Fibroblast of skin of right quadriceps (primary cell): ENCODE data around the gene NRF1.
A peak's percentile ranks its signal among the peaks of the same experiment; 100 is the strongest.
"Not testable (repeated sequence)": the region's sequence is repeated elsewhere in the genome, so short reads cannot be mapped to it uniquely, and the experiment has no call there.

Experiments
- DNase-seq: peaks from one replicate; pipeline ENCODE4 v3.0.0-alpha.2; 2013

Gene NRF1

DNA sequence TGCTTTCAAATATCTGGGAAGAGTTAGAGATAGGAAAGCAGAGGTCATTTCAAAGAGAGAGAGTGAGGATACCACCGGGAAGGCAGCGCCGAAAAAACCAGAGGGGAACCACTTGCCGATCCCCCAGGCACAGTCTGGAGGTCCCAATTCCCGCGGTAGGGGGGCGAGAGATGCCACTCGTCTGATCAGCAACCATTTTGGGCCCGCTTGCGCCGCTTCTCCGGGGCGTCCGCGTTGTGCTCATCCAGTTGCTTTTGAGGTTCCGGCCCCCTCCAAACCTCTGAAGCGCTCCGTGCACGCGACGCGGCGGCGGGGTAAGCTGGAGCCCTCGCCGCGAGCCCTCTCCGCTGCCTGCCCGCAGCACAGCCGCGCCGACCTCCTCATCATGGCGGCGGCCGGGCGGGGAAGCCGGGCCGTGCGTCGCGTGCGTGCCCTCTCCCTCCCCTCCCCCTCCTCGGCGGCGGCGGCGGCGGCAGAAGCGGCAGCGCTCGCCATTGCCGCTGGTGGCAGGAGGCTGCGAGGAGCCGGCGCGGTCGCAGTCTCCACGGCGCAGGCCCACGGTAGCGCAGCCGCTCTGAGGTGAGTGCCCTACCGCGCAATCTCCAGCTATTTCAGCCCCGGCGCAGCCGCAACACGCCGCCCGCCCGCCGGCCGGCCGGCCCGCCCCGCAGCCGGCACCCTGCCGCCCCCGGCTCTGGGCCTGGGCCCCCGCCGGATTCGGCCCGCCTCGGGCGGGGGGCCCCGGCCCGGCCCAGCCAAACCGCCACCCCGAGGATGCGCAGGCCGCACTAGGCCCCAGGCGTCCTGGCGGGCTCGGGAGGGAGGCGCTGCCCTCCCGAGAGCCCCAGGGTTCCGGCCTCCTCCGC is at the start of gene NRF1:
Gene NRF1 (plus strand): TSS at position 475 of the 866 bp plus-strand sequence. CDS start 45,632 bp downstream, outside the sequence.
- DNase-seq = peak; percentile 92

DNA sequence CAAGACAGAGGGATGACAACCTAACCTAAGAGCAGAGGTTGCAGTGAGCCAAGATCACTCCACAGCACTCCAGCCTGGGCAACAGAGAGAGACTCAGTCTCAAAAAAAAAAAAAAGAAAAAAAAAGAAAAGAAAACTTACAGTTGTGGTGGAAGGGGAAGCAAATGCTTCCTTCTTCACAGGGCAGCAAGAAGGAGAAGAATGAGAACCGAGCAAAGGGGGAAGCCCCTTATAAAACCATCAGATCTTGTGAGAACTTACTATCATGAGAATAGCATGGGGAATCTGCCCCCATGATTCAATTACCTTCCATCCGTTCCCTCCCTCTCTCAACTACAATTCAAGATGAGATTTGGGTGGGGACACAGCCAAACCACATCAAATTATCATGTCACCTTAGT is 45.2 kb upstream of the NRF1 start:
- DNase-seq = not testable (repeated sequence)

DNA sequence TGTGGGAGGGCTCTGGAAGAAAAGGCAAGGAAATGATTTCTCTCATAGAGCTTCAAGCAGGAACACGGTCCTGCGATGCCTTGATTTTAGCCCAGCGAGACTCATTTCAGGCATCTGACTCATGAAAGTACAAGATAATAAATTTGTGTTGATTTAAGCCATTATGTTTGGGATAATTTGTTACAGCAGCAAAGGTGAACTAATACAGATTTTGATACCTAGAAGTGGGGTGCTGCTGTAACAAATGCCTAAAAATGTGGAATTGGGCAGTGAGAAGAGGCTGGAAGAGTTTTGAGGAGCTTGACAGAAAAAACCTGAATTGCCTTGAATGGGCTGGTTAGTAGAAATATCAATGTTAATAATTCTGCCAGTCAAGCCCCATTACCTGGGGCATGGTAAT is 44.1 kb upstream of the NRF1 start:
- no peak for DNase-seq

DNA sequence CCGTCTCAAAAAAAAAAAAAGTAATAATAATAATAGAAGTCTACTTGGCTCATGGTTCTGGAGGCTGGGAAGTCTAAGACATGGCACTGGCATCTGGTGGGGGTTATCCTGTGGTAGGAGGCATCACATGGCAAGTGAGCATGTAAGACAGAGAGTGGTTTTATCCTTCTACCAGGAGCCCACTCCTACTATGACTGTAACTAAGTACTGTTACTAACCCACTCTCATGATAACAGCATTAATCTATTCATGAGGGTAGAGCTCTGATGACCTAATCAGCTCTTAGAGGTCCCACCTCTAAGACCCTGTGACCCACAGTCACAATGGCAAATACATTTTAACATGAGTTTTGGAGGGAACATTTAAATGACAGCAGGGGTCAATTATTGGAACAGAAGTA is 43.3 kb upstream of the NRF1 start:
- DNase-seq = no peak

DNA sequence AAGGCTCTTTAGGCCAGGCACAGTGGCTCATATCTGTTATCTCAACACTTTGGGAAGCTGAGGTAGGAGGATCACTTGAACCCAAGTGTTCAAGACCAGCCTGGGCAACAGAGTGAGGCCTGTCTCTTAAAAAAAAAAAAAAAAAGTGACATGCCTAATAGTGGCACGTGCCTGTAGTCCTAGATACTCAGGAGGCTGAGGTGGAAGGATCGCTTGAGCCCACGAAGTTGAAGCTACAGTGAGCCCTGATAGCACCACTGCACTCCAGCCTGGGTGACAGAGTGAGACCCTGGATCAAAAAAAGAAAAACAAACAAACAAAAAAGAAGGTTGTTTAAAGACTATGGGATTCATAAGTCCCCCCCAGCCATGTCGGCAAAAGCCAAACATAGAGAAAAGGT is 42.2 kb upstream of the NRF1 start:
- no peak for DNase-seq

DNA sequence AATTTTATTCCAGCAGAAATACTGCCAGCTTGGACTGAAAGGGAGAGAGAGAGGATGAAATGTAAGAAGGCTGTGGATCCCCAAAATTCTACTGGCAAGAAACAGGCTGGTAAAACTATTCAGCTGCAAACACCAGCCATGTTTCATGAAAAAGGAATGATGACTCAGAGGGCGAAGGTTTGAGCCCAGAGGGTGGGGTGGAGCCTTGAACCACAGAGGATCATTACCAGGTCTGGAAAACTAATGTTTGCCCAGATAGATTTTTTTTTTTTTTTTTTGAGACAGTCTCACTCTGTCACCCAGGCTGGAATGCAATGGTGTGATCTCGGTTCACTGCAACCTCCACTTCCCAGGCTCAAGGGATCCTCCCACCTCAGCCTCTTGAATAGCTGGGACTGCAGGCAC is 41.7 kb upstream of the NRF1 start:
- peak; percentile 88 for DNase-seq

DNA sequence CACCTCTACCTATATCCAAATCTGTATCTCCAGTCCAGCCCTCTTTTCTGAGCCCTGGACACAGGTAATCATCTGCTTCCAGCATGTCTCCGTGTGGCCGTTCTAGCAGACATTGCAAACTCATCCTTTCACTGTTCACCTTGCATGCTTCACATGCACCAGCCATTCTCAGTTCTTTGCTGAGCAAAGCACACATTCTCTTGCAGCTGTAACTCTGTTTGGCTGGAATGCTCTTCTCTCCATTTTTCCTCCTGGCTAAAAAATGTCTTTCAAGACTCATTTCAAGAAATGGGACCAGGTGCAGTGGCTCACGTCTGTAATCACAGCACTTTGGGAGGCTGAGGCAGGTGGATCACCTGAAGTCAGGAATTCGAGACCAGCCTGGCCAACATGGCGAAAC is 40.3 kb upstream of the NRF1 start:
- DNase-seq = no peak

DNA sequence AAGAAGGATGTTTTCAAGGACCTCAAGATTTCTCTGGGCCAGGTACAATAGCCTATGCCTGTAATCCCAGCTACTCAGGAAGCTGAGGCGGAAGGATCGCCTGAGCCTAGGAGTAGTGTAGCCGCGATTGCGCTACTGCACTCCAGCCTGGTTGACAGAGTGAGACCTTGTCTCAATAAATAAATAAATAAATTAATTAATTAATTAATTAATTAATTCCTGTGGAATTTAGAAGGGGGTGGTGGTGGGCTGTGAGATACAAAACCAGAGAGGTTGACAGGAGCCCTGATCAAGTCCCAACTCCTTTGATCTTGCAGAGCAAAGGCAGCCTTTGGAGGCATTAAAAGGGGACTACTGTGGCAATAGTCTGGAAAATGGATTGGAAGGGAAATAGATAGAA is 39.3 kb upstream of the NRF1 start:
- DNase-seq = no peak

DNA sequence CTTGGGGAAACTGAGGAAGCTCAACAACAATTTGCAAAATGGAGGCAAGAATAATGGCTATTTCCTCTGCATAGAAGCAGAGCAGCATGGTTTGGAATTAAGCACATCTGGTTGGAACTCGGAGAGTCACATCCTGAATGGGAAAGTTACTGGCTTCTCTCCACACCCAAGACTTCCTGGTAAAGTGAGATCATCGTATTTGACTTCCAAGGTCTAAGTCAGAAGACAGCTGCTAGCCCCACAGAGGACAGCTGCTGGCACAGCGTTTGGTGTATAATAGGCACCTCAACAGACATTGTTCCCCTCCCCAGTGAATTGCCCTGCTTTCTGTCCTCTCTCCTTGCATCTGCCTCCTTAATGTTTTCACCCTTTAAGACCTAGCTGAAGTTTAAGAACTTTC is 37.0 kb upstream of the NRF1 start:
- DNase-seq = peak; percentile 74

DNA sequence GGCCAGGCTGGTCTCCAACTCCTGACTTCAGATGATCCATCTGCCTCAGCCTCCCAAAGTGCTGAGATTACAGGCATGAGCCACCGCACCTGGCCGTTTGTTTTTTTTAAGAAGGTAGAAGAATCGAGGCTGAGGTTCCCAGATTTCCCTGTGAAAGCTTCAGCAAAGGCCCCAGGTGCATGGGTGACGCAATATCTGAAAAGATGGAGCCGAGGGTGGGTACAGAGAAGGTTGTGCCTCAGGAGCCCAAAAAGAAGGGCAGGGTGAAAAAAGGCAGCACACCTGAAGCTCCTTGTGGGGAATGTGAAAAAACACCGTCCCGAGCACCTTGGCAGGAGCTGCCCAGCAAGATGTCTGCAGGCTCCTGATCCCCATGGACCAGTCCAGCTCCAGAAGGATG is 35.8 kb upstream of the NRF1 start:
- no peak for DNase-seq

DNA sequence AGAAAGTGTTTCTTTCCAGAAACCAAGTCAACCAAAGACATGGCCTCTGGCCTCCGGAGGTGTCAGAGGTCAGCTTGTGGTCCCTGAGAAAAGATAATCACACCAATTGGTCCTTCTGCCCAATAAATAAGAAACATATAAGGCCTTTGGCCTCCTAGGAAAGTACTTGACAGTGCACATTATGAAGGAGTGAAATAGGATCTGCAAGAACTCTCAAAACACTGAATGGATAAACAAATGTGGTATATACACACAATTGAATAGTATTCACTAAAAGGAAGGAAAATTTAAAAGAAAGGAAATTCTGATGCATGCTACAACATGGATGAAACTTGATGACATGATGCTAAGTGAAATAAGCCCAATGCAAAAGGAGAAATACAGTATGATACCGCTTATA is 35.4 kb upstream of the NRF1 start:
- DNase-seq = no peak

DNA sequence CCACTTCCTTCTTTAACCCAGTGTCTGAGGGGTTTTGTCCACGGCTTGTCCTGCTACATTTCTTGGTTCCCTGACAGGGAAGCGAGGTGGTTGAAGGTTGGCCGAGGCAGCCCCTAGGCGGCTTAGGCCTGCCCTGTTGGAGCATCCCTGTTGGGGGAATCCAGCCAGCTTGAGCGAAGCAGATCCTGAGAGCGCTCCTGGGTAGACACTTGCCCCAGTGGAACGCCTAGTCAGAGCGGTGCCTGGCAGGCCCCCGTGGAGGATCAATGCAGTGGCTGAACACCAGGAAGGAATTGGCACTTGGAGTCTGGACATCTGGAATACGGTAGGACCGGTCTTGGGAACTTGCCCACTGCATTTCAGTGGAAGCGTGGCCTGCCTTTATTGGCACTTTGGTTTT is 32.7 kb upstream of the NRF1 start:
- DNase-seq = no peak

DNA sequence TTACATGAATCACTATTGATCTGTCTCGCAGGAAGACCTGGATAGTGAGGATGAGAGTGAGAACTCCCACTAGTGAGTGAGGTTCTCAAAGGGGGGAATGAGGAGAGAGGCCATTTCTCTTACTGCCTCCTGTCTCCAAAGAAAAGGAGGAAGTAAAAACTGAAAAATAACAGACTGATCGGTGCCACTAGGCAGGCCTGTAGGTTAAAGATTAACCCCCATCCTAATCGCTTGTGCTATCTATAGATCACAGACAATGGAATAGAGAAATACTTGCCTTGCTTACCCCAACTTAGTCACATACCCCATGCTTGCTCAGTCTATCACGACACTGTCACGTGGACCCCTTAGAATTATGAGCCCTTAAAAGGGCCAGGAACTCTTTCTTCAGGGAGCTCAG is 25.3 kb upstream of the NRF1 start:
- not testable (repeated sequence) for DNase-seq

DNA sequence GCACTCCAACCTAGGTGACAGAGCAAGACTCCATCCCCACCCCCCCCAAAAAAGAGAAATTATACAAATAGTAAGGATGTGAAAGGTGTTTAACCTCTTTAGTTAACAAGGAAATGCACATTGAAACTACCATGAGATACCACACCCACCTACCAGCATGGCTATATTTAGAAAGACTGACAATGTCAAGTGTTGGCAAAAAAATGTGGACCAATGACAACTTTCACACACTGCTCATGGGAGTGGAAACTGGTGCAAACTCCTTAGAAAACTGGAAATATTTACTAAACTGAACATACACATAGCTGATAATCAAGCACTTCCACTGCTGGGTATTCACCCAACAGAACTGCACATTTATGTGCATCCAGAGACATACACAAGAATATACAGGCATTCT is 23.3 kb upstream of the NRF1 start:
- no peak for DNase-seq

DNA sequence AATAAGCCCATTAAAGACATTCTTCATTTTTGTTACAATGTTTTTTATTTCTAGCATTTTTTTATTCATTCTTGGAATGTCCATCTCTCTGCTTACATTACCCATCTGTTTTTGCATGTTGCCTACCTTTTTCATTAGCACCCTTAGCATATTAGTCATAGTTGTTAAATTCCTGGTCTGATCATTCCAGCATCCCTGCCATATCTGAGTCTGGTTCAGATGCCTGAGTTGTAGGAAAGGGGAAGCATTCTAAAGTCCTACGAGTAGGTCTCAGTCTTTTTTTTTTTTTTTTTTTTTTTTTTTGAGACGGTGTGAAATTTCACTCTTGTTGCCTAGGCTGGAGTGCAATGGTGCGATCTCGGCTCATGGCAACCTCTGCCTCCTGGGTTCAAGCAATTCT is 19.7 kb upstream of the NRF1 start:
- DNase-seq = no peak

DNA sequence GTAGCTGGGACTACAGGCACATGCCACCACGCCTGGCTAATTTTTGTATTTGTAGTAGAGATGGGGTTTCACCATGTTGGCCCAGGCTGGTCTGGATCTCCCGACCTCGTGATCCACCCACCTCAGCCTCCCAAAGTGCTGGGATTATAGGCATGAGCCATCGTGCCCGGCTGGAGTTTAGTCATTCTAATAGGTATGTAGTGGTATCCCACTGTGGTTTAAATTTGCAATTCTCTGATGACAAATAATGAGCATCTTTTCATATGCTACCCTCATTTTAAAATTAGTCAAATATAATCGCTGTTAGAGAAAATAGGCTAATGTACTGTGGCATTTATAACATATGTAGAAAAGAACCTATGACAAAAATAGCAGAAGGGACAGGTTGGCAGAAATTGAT is 15.1 kb upstream of the NRF1 start:
- peak; percentile 58 for DNase-seq

DNA sequence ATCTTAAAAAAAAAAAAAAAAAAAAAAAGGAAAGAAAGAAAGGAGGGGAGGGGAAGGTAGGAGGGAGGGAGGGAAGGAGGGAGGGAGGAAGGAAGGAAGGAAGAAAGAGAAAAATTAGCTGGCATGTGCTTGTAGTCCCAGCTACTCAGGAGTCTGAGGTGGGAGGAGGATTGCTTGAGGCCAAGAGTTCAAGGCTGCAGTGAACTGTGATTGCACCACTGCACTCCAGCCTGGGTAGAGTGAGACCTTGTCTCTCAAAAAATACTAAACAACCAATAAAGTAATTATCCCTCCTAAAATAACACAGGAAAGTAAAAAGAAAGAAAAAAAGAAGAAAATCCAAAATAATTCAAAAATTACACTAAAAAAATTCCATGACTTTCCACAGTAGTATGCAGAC is 13.8 kb upstream of the NRF1 start:
- no peak for DNase-seq

DNA sequence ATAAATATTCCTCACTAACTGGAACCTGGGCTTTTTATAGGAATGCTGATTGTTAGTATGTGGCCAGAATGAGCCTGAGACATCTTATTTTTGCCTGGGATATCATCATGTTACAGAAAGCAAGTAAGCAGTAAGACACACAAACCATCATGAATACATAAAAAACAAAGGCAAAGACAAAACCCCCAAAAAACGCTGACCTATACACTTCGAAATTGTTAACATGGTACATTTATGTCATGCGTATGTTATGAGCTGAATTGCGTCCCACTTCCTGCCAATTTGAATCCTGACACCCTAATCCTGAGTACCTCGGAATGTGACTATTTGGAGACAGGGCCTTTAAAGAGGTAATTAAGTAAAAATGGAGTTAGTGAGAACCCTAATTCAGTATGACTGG is 12.3 kb upstream of the NRF1 start:
- no peak for DNase-seq

DNA sequence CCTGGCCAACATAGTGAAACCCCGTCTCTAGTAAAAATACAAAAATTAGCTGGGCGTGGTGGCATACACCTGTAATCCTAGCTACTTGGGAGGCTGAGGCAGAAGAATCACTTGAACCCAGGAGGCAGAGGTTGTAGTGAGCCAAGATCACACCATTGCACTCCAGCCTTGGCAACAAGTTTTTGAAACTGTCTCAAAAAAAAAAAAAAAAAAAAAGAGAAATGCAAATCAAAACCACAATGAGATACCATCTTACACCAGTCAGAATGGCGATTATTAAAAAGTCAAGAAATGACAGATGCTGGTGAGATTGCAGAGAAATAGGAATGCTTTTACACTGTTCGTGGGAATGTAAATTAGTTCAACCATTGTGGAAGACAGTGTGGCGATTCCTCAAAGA is 7.9 kb upstream of the NRF1 start:
- not testable (repeated sequence) for DNase-seq

DNA sequence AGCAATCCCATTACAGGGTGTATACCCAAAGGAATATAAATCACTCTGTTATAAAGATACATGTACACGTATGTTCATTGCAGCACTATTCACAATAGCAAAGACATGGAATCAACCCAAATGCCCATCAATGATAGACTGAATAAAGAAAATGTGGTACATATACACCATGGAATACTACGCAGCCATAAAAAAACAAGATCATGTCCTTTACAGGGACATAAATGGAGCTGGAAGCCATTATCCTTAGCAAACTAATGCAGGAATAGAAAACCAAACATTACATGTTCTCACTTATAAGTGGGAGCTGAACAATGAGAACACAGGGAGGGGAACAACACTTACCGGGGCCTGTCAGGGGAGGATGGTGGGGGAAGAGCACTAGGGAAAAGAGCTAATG is 7.5 kb upstream of the NRF1 start:
- DNase-seq = not testable (repeated sequence)

DNA sequence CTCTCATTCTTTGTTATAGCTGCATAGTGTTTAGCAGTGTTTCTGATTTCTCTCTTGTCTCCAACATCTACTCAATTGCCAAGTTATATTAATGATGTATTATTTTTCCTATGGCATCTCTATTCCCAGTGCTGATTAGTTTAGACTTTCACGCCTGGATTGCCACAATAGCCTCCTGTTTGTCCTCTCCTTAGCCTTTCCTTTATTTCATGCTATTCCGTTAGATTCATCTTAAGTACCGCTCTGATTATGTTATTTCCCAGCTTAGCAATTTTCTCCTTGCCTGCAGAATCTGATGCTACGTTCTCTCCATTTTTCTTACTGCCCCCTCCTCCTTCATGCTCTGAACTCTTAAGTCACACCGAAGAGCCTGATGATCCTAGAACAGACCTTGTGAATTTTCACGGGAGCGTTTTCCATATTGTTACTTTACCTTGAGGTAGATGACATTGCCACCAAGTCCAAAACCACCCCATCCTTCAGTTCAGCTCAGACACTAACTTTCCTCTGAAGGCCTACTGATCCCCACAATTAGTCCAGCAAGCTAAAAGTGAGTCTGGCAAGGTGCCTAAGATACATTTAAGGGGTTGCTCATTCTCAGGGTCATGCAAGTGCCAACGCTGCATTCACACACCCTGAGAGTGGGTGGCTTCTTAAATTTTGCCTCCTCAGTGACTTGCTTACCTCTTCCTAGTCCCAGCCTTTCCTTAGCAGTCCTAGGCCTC is 6.6 kb upstream of the NRF1 start:
- no peak for DNase-seq

DNA sequence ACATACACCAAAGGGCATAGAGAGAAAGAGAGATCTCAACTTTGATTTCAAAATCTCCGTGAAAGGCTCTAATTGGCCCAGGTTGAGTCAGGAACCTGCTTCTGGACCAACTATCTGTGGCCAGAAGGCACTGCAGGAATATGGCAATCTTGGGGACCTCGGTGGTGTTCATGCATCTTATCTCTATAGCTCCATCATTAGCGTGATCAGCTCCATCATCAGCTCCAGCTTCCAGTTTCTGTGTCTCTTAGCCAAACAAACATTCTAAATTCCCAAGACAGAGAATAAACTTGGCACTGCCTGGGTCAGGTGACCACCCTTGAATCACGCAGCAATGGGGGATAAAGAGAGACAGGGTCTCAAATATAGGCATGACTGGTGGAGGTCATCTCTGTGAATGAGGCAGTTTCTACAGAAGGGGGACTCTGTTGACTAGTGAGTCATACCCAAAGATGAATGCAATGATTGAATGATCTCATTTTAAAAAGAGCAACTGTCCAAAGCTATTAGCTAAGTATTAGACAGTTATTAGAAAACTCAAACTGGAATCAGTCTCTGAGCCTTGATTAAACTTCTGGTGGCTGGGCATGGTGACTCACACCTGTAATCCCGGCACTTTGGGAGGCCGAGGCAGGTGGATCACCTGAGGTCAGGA is 5.4 kb upstream of the NRF1 start:
- no peak for DNase-seq

DNA sequence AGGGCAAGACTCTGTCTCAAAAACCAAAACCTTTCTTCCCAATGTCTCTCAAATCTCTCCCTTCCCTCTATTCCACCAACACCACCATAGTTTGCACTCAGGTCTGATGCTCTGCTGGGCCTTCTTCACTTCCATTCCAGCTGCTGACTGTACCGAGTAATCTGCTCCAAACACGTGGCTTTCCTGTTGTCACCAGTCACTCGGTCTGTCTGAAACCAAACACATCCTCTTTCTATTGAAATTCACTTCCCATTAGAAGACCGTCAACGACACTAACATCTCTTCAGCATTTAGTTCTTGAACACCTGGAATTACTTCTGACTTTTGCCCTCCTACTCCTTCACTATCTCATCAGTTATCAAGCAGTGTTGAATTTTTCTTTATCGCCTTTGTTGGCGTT is 4.7 kb upstream of the NRF1 start:
- no peak for DNase-seq
